ENCODE measurements around the gene PPP1R3F.

DNA sequence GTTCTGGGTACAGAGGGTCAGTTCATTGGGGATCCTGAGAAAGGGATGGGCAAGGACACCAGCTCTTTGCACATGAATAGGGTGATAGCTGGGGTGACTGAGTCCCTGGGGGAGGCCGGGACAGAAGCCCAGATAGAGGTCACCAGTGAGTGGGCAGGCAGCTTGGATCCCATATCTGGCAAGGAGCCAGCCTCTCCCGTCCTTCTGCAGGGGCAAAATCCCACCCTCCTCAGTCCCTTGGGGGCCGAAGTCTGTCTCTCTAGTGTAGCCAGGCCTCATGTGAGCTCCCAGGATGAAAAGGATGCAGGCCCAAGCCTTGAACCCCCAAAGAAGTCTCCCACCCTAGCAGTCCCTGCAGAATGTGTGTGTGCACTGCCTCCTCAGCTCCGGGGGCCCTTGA, 17.0 kb downstream of the PPP1R3F start:
- TF ChIP-seq GATA2 (IDR thresholded peaks at IDR 0.05; ENCODE audit: low read depth, low read length) = no peak
- no peak for TF ChIP-seq GATA3 (IDR thresholded peaks at IDR 0.05; ENCODE audit: low read depth, low read length)

All from SH-SY5Y (cell line).